HEK293T (cell line): ENCODE data around the gene SLC35F3.

Source experiments
- BHLHE40 ChIP-seq: fragments of 450-650 bp; IDR thresholded peaks from 2 replicates; pipeline ENCODE4 v1.6.1; 2016; ENCODE audit warnings: mild to moderate bottlenecking, moderate library complexity, borderline replicate concordance
- ELF4 ChIP-seq: fragments of 450-650 bp; IDR thresholded peaks from 2 replicates; pipeline ENCODE4 v1.6.1; 2017; ENCODE audit warnings: antibody characterized with exemption
- FOXA1 ChIP-seq: fragments of 450-650 bp; IDR thresholded peaks from 2 replicates; pipeline ENCODE4 v1.6.1; 2016; ENCODE audit warnings: mild to moderate bottlenecking
- FOXK2 ChIP-seq: fragments of 450-650 bp; IDR thresholded peaks from 2 replicates; pipeline ENCODE4 v1.6.1; 2016; ENCODE audit warnings: mild to moderate bottlenecking
- FOXM1 ChIP-seq: fragments of 450-650 bp; IDR thresholded peaks from 2 replicates; pipeline ENCODE4 v1.6.1; 2017; ENCODE audit warnings: mild to moderate bottlenecking, borderline replicate concordance
- HDGF ChIP-seq: fragments of 450-650 bp; IDR thresholded peaks from 2 replicates; pipeline ENCODE4 v1.6.1; 2017; ENCODE audit warnings: antibody characterized with exemption, borderline replicate concordance
- PKNOX1 ChIP-seq: fragments of 450-650 bp; IDR thresholded peaks from 2 replicates; pipeline ENCODE4 v1.6.1; 2016
- SP1 ChIP-seq: fragments of 450-650 bp; IDR thresholded peaks from 2 replicates; pipeline ENCODE4 v1.6.1; 2017
- SUZ12 ChIP-seq: fragments of 450-650 bp; IDR thresholded peaks from 2 replicates; pipeline ENCODE4 v1.6.1; 2016; ENCODE audit warnings: mild to moderate bottlenecking

- no peak for TF ChIP-seq BHLHE40
- no peak for TF ChIP-seq FOXA1
- TF ChIP-seq HDGF: no peak
- no peak for TF ChIP-seq PKNOX1
- TF ChIP-seq FOXK2: no peak
- TF ChIP-seq SUZ12: no peak
- no peak for TF ChIP-seq FOXM1
- TF ChIP-seq ELF4: no peak
- no peak for TF ChIP-seq SP1
Observed at GRCh38 chr1:234239936-234240335, 335.5 kb downstream of the SLC35F3 start.
